Thoracic aorta (tissue), 2 donors: ENCODE results near the gene OR1K1. TPM values are rescaled to one million over a fixed set of nuclear protein-coding genes. Genes with fewer than 3 reads are reported as not detected.
"Not testable (repeated sequence)": the region's sequence is repeated elsewhere in the genome, so short reads cannot be mapped to it uniquely, and the experiment has no call there.

Experiments used
- ATAC-seq: fragments of 150-250 bp; one replicate; pipeline ENCODE4 v1.8.0; 2017; ENCODE audit warnings: low read depth; ENCODE audit not compliant: insufficient number of reproducible peaks, low FRiP score
- DNase-seq: peaks from one replicate; pipeline ENCODE4 v3.0.0-alpha.2; 2020; ENCODE audit warnings: low spot score
- H3K27ac ChIP-seq, 2 donors: fragments of 200-600 bp; sonication (generic); 1 replicate in 1 of 2; 2 replicates in 1 of 2; pipeline ENCODE4 v1.5.1; 2016; ENCODE audit warnings: mild to moderate bottlenecking in 2 of 2, moderate library complexity in 2 of 2
- H3K27me3 ChIP-seq: fragments of 200-600 bp; sonication (generic); replicated peaks from 2 replicates; pipeline ENCODE4 v1.6.0; 2016; ENCODE audit warnings: mild to moderate bottlenecking; ENCODE audit not compliant: insufficient read depth
- H3K36me3 ChIP-seq: fragments of 200-600 bp; sonication (generic); one replicate; pipeline ENCODE4 v1.5.1; 2016
- H3K4me1 ChIP-seq, 2 donors: fragments of 200-600 bp; sonication (generic); 1 replicate in 1 of 2; 2 replicates in 1 of 2; pipeline versions ENCODE4 v1.5.1 to v1.6.0; 2016; ENCODE audit warnings: low read depth in 2 of 2, mild to moderate bottlenecking in 1 of 2; ENCODE audit not compliant: control insufficient read depth in 1 of 2
- H3K4me3 ChIP-seq: fragments of 200-600 bp; sonication (generic); 2 replicates; pipeline ENCODE4 v1.5.1; 2016; ENCODE audit warnings: mild to moderate bottlenecking
- H3K9me3 ChIP-seq: fragments of 200-600 bp; sonication (generic); 2 replicates; pipeline ENCODE4 v1.5.1; 2016
- CTCF ChIP-seq: fragments of 200-600 bp; sonication (generic); IDR thresholded peaks from one replicate; pipeline ENCODE4 v1.5.1; 2019; ENCODE audit warnings: antibody characterized with exemption
- total RNA-seq, 2 donors: library from RNA; depleted of rRNA; stranded (reverse); fragments of >200 nt; gene quantifications; one replicate each; pipeline versions ENCODE4 v1.1.0 to v1.2.3, GENCODE V29; 2016

OR1K1 gene
- total RNA-seq, 2 donors from 2014 or later = not detected

GRCh38 chr9:122807271-122807900 lies 7.5 kb downstream of the OR1K1 start:
- DNase-seq (no peak), ATAC-seq (no peak)
- Histone ChIP-seq H3K4me1 (no peaks in the 10 kb centered on the region), H3K36me3 (no peaks in the 10 kb centered on the region), H3K27me3 (no peaks in the 10 kb centered on the region), H3K4me3 (no peak overlapping the region), H3K27ac (no peak overlapping the region), H3K9me3 (no peaks in the 10 kb centered on the region)
- TF ChIP-seq CTCF = no peak

- no peak for DNase-seq
- no peak overlapping the region for H3K27ac ChIP-seq
- TF ChIP-seq CTCF = no peak
- H3K27me3 ChIP-seq = no peaks in the 10 kb centered on the region
- no peaks in the 10 kb centered on the region for H3K36me3 ChIP-seq
- H3K4me1 ChIP-seq = no peaks in the 10 kb centered on the region
- no peak for ATAC-seq
- H3K9me3 ChIP-seq = no peaks in the 10 kb centered on the region
- no peak overlapping the region for H3K4me3 ChIP-seq
These were observed 8.2 kb downstream of the OR1K1 start for GRCh38 chr9:122808141-122808540.

DNA sequence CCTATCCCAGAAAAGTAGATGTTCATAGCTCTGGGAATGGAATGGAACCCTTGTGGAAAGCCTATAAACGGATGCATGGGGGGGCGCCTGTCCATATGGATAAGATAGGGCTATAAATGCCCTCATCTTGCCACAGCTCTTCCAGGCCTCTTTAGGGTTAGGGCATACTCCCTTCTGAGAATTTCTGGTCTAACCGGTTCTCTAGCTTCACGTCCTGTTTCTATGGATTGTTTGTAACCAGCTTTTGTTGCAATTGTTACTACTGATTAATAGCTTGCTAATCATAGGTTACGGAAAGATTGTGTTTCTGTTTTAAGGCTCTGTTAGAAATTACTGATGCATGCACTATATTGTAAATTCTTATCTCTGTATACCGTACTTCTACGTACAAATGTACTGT lies 9.3 kb downstream of the OR1K1 start:
- not testable (repeated sequence) for H3K36me3 ChIP-seq, H3K27ac ChIP-seq, ATAC-seq, H3K9me3 ChIP-seq, H3K4me3 ChIP-seq, DNase-seq, H3K27me3 ChIP-seq, H3K4me1 ChIP-seq

- no peak for DNase-seq
These were observed 10.5 kb downstream of the OR1K1 start for GRCh38 chr9:122810306-122810946.

GRCh38 chr9:122812736-122813135 lies 12.8 kb downstream of the OR1K1 start:
- DNase-seq = no peak
- Histone ChIP-seq H3K9me3 (no peaks in the 10 kb centered on the region), H3K27ac (no peak overlapping the region), H3K4me3 (no peak overlapping the region), H3K4me1 (peaks cover 5 to 12% of the 10 kb centered on the region in 2 donors), H3K27me3 (no peaks in the 10 kb centered on the region), H3K36me3 (peaks cover 2% of the 10 kb centered on the region)
- no peak for TF ChIP-seq CTCF
- no peak for ATAC-seq

More at GRCh38 chr9:122810306-122810946, 10.5 kb downstream of the OR1K1 start:
- no peak overlapping the region for H3K4me3 ChIP-seq
- ATAC-seq = peak; percentile 67
- H3K9me3 ChIP-seq = no peaks in the 10 kb centered on the region
- peak; percentile 66 for TF ChIP-seq CTCF
- H3K27me3 ChIP-seq = no peaks in the 10 kb centered on the region
- H3K4me1 ChIP-seq = peaks cover 0 to under 1% of the 10 kb centered on the region in 2 donors
- no peaks in the 10 kb centered on the region for H3K36me3 ChIP-seq
- no peak overlapping the region for H3K27ac ChIP-seq
